HG03571 (cell line): ENCODE measurements around the gene TBC1D5.

Experiments used
- ATAC-seq: cut with Tn5 transposase; IDR thresholded peaks from one replicate; pipeline ENCODE4 v1.9.1; 2021; ENCODE audit not compliant: unreplicated experiment

The TBC1D5 gene

DNA sequence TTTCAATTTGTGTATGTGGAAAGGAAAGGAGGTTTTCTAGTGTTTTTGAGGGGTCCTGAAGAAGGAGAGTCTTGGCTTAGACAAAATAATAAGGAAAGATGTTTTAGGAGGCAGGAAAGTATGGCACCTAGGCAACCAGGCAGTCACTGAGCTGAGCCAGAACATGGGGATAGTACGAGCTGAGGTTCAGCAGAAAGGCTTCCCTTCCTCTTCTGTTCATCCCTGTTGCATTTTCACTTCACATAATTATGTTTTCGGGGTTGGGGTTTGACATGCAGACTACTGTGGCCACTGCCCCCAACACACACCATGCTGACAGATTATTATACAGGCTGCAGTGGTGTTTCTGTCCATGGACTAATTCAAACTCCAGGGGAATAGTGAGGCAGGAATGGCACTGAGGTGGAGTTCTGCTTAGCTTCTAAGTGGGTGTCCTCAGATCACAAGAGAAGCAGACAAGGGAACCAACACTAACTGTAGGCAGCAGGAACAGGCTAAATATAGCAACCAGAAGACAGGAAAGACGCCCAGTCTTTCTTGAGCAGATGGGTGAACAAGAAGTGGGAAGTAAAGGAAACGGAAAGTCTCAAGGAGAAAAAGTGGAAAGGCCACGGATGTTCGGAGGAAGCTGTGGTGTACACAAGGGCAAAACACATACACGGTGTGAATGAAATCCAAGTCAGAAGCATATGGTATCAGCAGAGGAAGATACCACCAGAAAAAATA is 551.9 kb downstream of the TBC1D5 start:
- ATAC-seq: no peak

DNA sequence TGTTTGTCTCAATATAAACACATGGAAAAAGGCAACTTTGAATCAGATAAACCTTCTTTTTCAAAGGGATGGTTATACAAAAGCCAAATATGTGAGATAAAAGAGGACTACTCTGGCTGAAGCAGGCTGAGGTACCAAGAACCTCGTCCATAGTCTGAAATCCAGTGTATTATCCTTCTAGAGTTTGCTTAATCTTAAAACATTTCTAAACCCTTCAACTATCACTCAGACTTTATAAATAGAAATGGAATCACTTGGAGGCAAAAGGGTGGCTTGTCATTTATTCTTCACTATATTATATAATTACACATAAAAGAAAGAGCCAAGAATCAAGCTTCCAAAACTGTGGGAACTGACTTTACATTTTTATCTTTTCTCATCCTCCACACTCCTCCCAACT is 554.1 kb downstream of the TBC1D5 start:
- no peak for ATAC-seq

DNA sequence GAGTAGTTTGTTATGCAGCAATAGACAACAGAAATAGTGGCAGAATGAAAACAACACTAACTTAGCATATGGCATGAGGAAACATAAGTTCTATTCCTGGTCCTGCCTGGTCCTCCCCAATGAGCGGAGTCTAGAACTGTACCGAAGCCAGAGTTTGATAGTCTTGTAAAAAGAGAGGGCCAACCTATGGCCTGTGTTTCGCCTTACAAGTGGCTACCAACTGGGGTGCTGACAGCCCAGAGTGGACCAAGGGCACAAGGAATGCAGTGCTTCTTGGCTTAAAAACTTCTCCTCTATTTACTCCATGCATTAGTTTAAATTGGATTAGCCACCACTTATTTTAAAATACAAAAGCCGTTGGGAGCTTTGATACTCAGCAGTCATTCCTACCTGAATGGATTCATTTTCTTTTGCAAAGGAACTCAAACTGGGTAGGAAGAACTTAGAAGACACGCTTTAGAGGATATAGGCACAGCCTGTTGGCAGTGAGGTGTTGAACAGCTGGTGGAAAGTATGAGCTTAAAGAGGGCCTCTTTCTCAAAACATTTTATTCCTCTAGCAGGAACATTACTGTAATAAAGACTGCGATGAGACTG is 554.7 kb downstream of the TBC1D5 start:
- ATAC-seq: no peak

DNA sequence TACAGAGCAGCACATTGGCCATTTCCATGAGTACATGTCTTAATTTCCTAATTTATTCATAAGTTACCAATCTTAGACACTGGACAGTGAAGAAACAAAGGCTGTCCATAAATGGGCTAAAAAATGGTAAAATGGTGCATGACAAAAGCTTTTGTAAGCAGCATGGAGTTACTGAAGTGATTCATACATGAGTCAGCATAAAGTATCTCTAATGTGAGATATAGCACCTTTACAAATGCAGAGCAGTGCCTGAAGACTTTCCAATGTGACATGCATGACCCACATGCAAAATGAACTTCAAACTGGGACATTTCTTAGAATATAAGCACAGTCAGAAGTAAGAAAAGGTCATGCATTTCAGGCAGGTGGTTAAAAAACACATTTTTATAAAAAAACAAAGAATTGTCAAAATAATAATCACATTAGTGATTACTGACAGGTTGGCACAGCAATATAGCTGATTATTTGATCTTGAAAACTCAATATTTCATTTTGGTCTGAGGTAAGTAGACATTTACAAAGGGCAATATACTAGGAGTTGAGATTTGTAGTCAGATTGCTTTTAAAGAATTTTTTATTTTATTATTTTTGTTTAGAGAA is 558.4 kb downstream of the TBC1D5 start:
- no peak for ATAC-seq

DNA sequence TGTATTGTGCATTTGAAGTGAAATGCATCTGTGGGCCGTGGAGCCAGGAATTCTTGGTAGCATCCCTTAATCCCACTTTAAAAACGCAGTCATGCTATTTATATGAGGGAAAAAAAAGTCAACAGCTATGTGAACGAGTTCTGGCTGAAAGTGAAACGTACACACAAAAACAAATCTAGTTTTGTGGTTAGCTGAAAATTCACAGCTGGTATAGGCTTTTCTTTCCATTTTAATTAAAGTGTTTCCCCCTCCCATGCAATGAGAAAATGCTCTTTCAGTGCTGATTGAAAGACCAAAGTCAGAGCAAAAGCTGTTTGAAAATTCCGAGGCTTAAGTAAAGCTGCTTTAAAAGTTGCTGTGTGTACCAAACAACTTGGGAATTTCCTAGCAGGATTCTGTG is 560.3 kb downstream of the TBC1D5 start:
- ATAC-seq: no peak

- ATAC-seq: no peak
Observed at GRCh38 chr3:17181413-17181907, 561.0 kb downstream of the TBC1D5 start.

DNA sequence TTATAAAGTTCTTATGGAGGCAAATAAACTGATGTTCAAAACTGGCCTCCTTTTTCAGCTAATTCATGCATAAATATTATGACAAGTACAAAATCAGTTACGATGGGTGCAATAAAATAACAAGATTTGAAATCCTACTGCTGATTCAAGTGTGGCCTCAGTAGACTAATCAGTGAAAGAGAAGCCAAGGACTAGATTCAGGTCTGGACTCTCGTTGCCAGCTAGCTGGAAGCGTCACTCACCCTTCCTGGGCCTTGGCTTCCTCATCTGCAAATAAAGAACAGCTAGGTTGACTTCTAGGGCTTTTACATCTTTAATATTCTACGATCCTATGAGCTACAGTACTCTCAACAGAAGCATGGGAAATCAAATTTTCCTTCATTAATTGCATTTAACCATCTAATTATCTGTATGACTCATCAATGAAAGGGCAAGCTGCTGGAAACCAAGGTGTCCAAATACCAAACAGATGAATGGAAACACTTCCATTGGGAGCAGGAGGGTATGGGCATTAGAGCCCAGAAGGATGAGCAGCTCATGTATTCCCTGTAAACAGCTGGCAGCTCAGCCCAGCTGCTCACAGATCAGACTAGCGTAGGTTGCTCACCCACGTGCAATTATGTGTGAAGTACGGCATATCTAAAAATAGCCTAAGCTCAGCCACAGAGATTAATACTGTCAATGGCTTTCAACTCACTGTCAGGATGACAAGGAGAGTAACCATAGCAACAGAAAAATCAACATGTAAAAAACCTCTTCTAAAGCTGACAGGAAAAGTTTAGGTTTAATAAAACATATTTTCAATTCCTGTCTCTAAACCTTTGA is 562.8 kb downstream of the TBC1D5 start:
- ATAC-seq: no peak

DNA sequence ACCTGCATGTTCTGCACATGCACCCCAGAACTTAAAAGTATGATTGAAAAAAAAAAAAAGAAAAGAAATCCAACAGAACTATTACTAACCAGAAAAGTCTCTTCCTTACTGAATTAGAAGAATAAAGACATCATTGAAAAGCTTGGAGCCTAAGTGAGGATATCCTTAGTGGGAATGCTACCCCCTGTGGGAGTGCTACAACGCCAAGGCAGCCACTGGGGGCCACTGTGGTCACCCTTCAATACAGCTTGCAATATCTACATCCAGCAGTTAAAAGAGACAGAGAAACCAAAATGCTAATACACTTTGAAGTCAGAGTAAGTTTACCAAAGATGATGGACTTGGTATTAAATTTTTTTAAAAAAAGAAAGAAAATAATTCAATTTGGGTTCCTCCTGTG is 565.7 kb downstream of the TBC1D5 start:
- ATAC-seq: no peak

DNA sequence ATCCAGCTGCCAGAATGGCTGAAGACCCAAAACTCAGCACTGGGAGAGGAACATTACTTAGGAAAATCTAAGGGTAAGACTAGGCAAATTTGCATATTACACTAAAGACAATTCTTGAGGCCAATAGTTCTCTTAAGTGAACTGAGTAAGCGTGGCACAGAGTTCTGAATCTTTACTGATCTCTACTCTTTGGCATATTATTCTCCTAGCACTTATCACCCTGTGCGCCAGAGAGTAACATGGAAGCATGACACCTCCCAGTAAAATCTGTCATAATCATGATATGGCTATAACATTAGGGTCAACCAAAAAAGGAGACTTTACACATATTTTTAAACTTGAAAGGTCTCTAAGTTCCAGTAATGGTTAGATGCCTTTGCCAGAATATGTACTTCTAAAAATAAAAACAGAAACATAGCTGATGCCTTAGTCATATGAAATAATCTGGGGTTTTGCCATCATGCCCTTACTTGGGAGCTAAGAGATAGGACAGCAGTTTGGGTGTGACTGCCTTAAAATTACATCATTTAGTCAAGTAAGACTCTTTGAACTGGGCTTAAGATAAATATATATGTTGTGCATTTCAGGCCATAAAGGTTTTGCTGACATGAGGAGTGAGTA is 567.1 kb downstream of the TBC1D5 start:
- ATAC-seq: no peak

- no peak for ATAC-seq
Observed at GRCh38 chr3:17166369-17166768, 576.1 kb downstream of the TBC1D5 start.

DNA sequence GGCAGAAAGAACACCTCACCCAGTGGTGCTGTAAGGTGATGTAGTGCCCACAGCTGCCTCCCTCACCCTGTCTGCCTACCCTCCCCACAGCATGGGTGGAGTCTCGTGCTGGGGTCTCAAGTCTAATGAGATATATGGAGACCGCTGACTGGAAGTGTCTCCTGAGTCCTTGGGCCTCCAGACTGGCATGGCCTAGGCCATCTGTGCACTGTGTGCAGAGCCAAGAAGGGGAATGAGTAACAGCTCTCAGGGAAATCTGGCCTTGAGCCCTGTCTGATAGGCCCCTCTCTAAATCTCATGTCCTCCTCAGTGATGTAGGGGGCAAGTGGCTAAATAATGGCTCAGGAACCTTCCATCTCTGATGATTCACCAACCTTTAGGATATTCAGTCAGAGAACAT is 580.3 kb downstream of the TBC1D5 start:
- no peak for ATAC-seq

GRCh38 chr3:17160597-17160996 is 581.8 kb downstream of the TBC1D5 start:
- ATAC-seq: no peak

GRCh38 chr3:17158941-17159682 is 583.3 kb downstream of the TBC1D5 start:
- ATAC-seq: no peak

GRCh38 chr3:17157713-17158112 is 584.7 kb downstream of the TBC1D5 start:
- no peak for ATAC-seq

DNA sequence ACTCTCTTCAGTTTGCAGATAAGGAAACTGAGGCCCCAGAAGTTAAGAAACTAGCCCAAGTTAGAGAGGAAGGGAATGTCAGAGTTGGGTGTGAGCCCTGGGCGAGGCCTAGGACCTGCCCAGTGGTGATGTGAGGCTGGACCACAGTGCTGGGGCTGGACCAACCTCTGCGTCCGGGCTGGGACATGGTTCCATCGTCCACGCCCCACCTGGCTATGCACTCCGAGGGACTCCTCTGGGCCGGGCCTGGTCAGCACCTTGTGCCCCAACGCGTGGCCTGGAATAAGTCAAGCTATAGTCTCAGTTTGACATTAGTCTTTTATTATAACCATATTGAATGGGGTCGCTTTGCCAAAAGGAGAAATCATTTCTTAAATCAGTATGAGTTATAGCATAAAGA is 585.6 kb downstream of the TBC1D5 start:
- no peak for ATAC-seq

GRCh38 chr3:17155951-17156350 is 586.5 kb downstream of the TBC1D5 start:
- ATAC-seq: no peak

DNA sequence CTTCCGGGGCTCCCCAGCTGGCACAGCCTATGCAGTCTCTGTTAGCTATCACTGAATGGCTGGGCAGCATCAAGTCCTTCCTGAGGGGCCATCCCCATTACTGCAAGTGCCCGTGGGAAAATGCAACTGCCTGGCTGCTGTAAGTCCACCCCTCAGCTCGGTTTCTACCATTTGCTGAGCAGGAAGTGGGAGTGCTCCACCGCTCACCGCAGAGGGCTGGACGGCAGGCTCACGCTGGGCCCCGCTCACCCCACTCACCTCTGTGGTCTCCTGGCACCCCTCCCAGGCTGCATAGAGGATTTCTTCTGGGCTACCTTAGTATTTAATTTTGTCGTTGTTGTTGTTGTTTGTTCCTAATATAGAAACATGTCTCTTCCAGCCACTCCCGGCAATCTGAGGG is 587.5 kb downstream of the TBC1D5 start:
- no peak for ATAC-seq

- no peak for ATAC-seq
Observed at GRCh38 chr3:17154221-17154620, 588.2 kb downstream of the TBC1D5 start.

GRCh38 chr3:17153209-17153608 is 589.2 kb downstream of the TBC1D5 start:
- no peak for ATAC-seq

- peak; percentile 98 for ATAC-seq
Observed at GRCh38 chr3:17151598-17152373, 590.6 kb downstream of the TBC1D5 start.
